Esophagus squamous epithelium (tissue), 5 donors: Measurements from ENCODE around the gene SOX1. TPM values are rescaled to one million over a fixed set of nuclear protein-coding genes. Genes with fewer than 3 reads are reported as not detected.

Source experiments
- DNase-seq: peaks from one replicate; lab custom pipeline; 2025; lab: John Stamatoyannopoulos, UW
- H3K27ac ChIP-seq, 4 donors: fragments of 200-600 bp; sonication (generic); one replicate each; pipeline ENCODE4 v1.5.1; 2016 to 2019; ENCODE audit warnings: mild to moderate bottlenecking in 1 of 4
- H3K27me3 ChIP-seq, 4 donors: fragments of 200-600 bp; sonication (generic); 1 replicate in 3 of 4; 2 replicates in 1 of 4; pipeline versions ENCODE4 v1.5.1 to v1.6.0; 2017 to 2021; ENCODE audit warnings: antibody characterized with exemption in 1 of 4
- H3K36me3 ChIP-seq, 3 donors: fragments of 200-600 bp; sonication (generic); one replicate each; pipeline ENCODE4 v1.5.1; 2016 to 2019
- H3K4me1 ChIP-seq, 3 donors: fragments of 200-600 bp; sonication (generic); one replicate each; pipeline ENCODE4 v1.5.1; 2017 to 2019
- H3K4me3 ChIP-seq, 4 donors: fragments of 200-600 bp; sonication (generic); 1 replicate in 3 of 4; 2 replicates in 1 of 4; pipeline ENCODE4 v1.5.1; 2016 to 2019; ENCODE audit warnings: mild to moderate bottlenecking in 2 of 4, moderate library complexity in 1 of 4
- H3K9me3 ChIP-seq, 3 donors: fragments of 200-600 bp; sonication (generic); one replicate each; pipeline ENCODE4 v1.5.1; 2016 to 2019
- POLR2A ChIP-seq, 4 donors: fragments of 450-650 bp; IDR thresholded peaks; one replicate each; pipeline ENCODE4 v1.6.1; 2017; ENCODE audit warnings: antibody characterized with exemption in 4 of 4, mild to moderate bottlenecking in 4 of 4, moderate library complexity in 3 of 4
- WGBS, 2 donors: methylation state at CpG; one replicate each; pipeline ENCODE4 v1.1.5; 2018; 5-methylcytosine and 5-hydroxymethylcytosine counted together
- intact Hi-C: fragments of 100-400 bp; cut with DNase I; formaldehyde crosslinking; loops from one replicate; pipeline ENCODE4 v1.15.0; 2022
- total RNA-seq, 4 donors: library from RNA; depleted of rRNA; stranded (reverse); fragments of >200 nt; gene quantifications; one replicate each; pipeline ENCODE4 v1.1.0, GENCODE V29; 2016
- TF ChIP-seq, protein P1 (sequence below), 6 experiments: fragments of 450-650 bp in 4 of 6; fragments of 200-600 bp in 2 of 6; sonication (generic) in 2 of 6; IDR thresholded peaks; one replicate each; pipeline ENCODE4 v1.5.1; 2016 to 2019; ENCODE audit warnings: antibody characterized with exemption in 6 of 6, mild to moderate bottlenecking in 4 of 6, moderate library complexity in 4 of 6
- donor health status: DM: yes; HTN: yes; CAD: no.

The SOX1 gene
- total RNA-seq, 4 donors from 2014 or later = 0.19 TPM; not detected in 3

DNA sequence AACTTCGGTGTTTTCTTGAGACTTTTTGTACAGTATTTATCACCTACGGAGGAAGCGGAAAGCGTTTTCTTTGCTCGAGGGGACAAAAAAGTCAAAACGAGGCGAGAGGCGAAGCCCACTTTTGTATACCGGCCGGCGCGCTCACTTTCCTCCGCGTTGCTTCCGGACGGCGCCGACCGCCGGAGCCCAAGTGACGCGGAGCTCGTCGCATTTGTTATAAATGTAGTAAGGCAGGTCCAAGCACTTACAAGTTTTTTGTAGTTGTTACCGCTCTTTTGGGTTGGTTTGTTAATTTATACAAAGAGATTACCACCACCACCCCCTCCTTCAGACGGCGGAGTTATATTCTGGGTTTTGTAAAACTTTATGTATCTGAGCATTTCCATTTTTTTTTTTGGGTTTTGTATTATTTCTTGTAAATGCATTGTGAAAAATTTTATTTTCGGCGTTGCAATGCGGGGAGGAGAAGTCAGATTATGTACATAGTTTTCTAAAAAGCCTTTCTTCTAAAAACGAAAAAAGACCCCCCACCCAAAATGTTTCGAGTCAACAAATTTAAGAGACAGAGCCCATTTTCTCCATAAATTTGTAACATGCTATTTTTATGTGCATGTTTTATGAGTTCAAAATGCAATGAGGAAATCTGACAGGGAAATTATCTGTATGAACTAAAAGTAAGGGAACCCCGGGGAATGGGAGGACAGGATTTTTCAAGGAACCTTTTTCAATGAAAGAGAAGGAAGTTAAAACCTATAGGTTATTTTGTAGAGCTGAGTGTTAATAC lies 2.3 kb downstream of the SOX1 start:
- DNase-seq = no peak
- Histone ChIP-seq H3K4me3 (no peak overlapping the region), H3K27me3 (peaks cover 43 to 100% (median 59%) of the 10 kb centered on the region in 4 donors), H3K27ac (no peak overlapping the region), H3K4me1 (peaks cover 3 to 51% (median 26%) of the 10 kb centered on the region in 3 donors), H3K36me3 (no peaks in the 10 kb centered on the region), H3K9me3 (no peaks in the 10 kb centered on the region)
- TF ChIP-seq POLR2A (IDR thresholded peaks at IDR 0.05) = no peak
- TF ChIP-seq, protein P1, sequence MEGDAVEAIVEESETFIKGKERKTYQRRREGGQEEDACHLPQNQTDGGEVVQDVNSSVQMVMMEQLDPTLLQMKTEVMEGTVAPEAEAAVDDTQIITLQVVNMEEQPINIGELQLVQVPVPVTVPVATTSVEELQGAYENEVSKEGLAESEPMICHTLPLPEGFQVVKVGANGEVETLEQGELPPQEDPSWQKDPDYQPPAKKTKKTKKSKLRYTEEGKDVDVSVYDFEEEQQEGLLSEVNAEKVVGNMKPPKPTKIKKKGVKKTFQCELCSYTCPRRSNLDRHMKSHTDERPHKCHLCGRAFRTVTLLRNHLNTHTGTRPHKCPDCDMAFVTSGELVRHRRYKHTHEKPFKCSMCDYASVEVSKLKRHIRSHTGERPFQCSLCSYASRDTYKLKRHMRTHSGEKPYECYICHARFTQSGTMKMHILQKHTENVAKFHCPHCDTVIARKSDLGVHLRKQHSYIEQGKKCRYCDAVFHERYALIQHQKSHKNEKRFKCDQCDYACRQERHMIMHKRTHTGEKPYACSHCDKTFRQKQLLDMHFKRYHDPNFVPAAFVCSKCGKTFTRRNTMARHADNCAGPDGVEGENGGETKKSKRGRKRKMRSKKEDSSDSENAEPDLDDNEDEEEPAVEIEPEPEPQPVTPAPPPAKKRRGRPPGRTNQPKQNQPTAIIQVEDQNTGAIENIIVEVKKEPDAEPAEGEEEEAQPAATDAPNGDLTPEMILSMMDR (IDR thresholded peaks at IDR 0.05) = no peak
- intact Hi-C loops = no loop called here
- 11 to 16% methylated on average over 18 to 32 of the region's 33 CpGs for WGBS, 2 donors

DNA sequence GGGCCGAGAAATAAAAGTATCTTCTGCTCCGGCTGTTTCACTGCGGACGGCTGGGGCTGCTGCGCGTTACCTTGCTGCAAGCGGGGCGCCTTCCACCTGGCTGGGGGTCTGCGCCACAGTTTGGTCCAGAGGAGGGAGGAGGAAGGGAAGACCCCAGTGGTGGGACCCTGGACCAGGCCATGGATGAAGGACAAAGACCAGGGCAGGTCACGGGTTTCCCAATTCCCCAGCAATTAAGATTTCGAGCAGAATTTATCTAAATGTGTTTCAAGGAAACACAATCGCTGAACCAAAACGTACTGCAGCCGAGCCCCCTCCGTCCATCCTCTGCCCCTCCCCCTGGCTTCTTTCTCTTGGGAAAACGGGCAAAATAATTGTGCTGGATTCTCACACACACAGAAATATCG lies 2.9 kb downstream of the SOX1 start:
- 13 to 27% methylated on average over 16 to 17 of the region's 17 CpGs for WGBS, 2 donors
- TF ChIP-seq POLR2A (IDR thresholded peaks at IDR 0.05) = no peak
- no peak for DNase-seq
- Histone ChIP-seq H3K4me1 (peaks cover 3 to 51% (median 26%) of the 10 kb centered on the region in 3 donors), H3K36me3 (no peaks in the 10 kb centered on the region), H3K4me3 (no peak overlapping the region), H3K27me3 (peaks cover 47 to 100% (median 64%) of the 10 kb centered on the region in 4 donors), H3K27ac (no peak overlapping the region), H3K9me3 (no peaks in the 10 kb centered on the region)
- intact Hi-C loops = no loop called here

DNA sequence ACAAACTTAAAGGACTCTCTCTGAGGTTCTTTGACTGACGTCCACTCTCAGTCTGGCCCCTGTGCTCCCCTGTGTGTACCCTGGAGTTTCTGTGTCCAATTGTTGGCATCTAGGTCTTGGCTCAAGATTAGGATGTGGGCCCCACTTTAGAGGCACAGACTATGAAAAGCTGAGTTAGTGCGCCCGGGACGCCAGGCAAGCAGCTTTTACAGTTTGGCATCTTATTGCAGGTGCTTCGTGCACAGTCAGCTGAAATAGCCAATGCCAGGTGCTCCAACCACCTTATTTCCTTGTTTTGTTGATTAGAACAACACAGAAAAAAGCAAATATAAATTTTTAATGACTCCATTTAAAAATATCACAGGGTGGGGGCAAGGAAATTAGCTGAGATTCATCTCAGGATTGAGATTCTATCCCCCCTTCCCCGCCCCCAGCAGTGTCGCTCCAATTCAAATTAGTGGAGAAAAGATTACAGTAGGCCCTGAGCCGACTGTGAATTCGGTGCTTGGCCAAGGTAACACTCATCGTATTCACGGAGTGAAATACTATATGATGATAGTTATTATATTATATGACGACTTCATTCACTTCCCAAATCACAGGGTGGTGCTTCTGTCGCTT lies 4.3 kb downstream of the SOX1 start:
- no peak for DNase-seq
- intact Hi-C loops = no loop called here

DNA sequence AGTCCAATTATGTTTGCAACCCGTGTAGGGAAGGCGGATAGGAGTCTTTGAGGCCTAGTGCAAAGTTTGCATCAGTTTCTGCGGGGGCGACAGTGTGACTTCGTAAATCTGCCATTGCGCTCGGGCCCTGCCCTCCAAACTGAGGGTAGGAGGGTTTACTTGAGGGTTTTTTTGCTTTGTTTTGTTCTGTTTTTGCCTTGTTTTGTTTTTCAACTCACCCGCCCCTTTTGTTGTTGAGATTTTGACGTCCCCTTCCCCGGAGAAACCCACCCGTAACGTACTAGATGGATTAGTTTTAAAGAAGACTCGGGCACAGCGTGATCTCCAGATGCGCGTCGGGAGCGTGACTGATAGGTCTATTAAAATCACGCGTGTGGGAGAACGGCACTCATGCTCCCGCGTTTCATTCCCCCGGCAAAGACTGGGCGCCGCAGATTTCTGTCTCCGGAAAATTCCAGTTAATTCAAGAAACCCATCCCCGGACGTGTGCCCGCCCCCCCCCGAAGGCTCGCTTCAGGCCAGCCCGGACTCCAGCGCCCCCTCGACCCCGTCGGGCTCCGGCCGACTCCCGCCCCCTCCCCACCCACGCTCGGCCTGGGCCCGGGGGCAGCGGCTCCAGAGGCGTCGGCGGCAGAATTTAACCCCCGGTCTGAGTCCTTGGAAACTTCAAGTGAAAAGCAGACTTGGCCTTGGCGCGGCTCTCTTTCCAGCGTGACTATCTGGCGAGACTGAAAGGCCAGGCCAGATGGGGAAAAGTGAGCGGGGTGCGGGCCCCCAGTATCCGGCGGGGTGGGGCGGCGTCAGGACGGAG lies 5.0 kb downstream of the SOX1 start:
- no peak for TF ChIP-seq POLR2A (IDR thresholded peaks at IDR 0.05)
- TF ChIP-seq, protein P1 (IDR thresholded peaks at IDR 0.05) = no peak
- H3K4me1 ChIP-seq = peaks cover 3 to 38% (median 17%) of the 10 kb centered on the region in 3 donors
- peaks cover 47 to 100% (median 62%) of the 10 kb centered on the region in 4 donors for H3K27me3 ChIP-seq
- no peak for DNase-seq
- H3K36me3 ChIP-seq = no peaks in the 10 kb centered on the region
- intact Hi-C loops = no loop called here
- no peak overlapping the region for H3K27ac ChIP-seq
- H3K9me3 ChIP-seq = no peaks in the 10 kb centered on the region
- H3K4me3 ChIP-seq = peak overlapping the region in 2 of 4 donors; percentile 27 to 39
- WGBS, 2 donors = 24 to 32% methylated on average over 15 to 31 of the region's 59 CpGs

More for the DNA sequence above, 4.3 kb downstream of the SOX1 start:
- TF ChIP-seq, protein P1 (IDR thresholded peaks at IDR 0.05) = no peak
- no peak for TF ChIP-seq POLR2A (IDR thresholded peaks at IDR 0.05)
- H3K27ac ChIP-seq = no peak overlapping the region
- H3K4me3 ChIP-seq = no peak overlapping the region
- H3K9me3 ChIP-seq = no peaks in the 10 kb centered on the region
- no peaks in the 10 kb centered on the region for H3K36me3 ChIP-seq
- 28 to 39% methylated on average over 13 of the region's 13 CpGs for WGBS, 2 donors
- H3K27me3 ChIP-seq = peaks cover 47 to 100% (median 62%) of the 10 kb centered on the region in 4 donors
- peaks cover 3 to 45% (median 24%) of the 10 kb centered on the region in 3 donors for H3K4me1 ChIP-seq

DNA sequence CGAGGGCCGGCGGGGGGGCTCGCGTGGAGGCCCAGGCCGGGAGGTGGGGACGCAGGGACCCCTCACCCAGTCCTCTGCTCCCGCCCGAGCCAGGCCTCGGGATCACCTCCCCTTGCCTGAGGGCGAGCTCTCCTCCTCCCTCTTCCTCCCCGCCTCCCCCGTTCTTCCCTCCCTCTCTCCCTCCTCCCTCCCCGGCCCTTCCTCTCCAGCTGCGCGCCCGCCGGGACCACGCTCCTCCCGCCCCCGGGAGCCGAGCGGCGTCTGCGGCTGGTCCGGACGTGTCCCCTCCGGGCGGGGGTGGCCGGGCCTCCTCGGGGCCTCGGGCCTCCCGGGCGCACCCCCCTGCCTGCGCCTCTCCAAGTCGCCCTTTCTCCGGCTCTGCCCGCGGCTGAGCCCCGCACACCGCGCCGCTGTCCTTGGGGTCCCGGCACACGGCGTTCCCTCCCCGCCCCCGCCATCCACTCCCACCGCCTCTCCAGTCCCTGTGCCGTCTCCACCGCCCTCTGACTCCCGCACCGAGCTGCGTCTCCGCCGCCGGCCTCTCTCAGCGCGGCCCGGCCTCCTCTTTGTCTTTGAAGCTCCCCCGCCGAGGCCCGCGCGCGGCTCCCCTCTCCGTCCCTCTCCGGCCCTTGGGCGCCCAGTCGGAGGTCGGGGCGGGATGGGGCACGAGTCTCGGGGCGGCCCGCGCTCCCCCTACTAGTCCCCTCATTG lies 5.7 kb downstream of the SOX1 start:
- Histone ChIP-seq H3K27ac (no peak overlapping the region), H3K36me3 (no peaks in the 10 kb centered on the region), H3K9me3 (no peaks in the 10 kb centered on the region), H3K27me3 (peaks cover 43 to 99% (median 58%) of the 10 kb centered on the region in 4 donors), H3K4me1 (peaks cover 3 to 32% (median 14%) of the 10 kb centered on the region in 3 donors), H3K4me3 (peak overlapping the region in 2 of 4 donors; percentile 27 to 39)
- no peak for TF ChIP-seq POLR2A (IDR thresholded peaks at IDR 0.05)
- TF ChIP-seq, protein P1 (IDR thresholded peaks at IDR 0.05) = no peak
- no peak for DNase-seq
- intact Hi-C loops = no loop called here
- 4% methylated on average over 5 to 14 of the region's 77 CpGs for WGBS, 2 donors
